GM12878 (cell line): ENCODE measurements around the gene TNK1. TPM values are rescaled to one million over a fixed set of nuclear protein-coding genes. Genes with fewer than 3 reads are reported as not detected.

Experiments
- ATF7 ChIP-seq: fragments of 450-650 bp; IDR thresholded peaks from 2 replicates; pipeline ENCODE4 v1.6.1; 2016; ENCODE audit warnings: low read depth, mild to moderate bottlenecking
- BACH1 ChIP-seq: fragments of 450-650 bp; IDR thresholded peaks from 2 replicates; pipeline ENCODE4 v1.6.1; 2017; ENCODE audit warnings: mild to moderate bottlenecking, borderline replicate concordance
- CTCF ChIP-seq, 3 experiments: IDR thresholded peaks in 2 of 3; conservative IDR thresholded peaks in 1 of 3; 2 replicates each; pipeline ENCODE4 v1.5.1; 2011; ENCODE audit warnings: low read depth in 3 of 3, low read length in 3 of 3, mild to moderate bottlenecking in 3 of 3, control low read depth in 2 of 3, moderate library complexity in 2 of 3, inconsistent platforms in 1 of 3, mixed read lengths in 1 of 3; ENCODE audit not compliant: control insufficient read depth in 2 of 3, insufficient read depth in 1 of 3; ENCODE audit errors: extremely low read depth in 1 of 3
- ESRRA ChIP-seq: IDR thresholded peaks from 2 replicates; pipeline ENCODE4 v1.6.1; 2012; ENCODE audit warnings: mild to moderate bottlenecking, low read length, improper control_type of control experiment
- ETV6 ChIP-seq, 2 experiments: fragments of 450-650 bp in 1 of 2; IDR thresholded peaks in 1 of 2; conservative IDR thresholded peaks in 1 of 2; 2 replicates each; pipeline ENCODE4 v1.6.1; 2014; ENCODE audit warnings: antibody characterized with exemption in 1 of 2, borderline replicate concordance in 1 of 2, low read depth in 1 of 2, mild to moderate bottlenecking in 1 of 2, moderate library complexity in 1 of 2
- HDAC2 ChIP-seq: fragments of 200-600 bp; sonication (generic); IDR thresholded peaks from 2 replicates; pipeline ENCODE4 v1.6.1; 2017
- MAX ChIP-seq: IDR thresholded peaks from 2 replicates; pipeline ENCODE4 v1.6.1; 2012; ENCODE audit warnings: low read depth, low read length, improper control_type of control experiment
- MEF2B ChIP-seq: fragments of 450-650 bp; IDR thresholded peaks from 2 replicates; pipeline ENCODE4 v1.6.1; 2018; ENCODE audit warnings: mild to moderate bottlenecking, moderate library complexity; ENCODE audit not compliant: partially characterized antibody, poor library complexity, severe bottlenecking
- NBN ChIP-seq: fragments of 450-650 bp; IDR thresholded peaks from 2 replicates; pipeline ENCODE4 v1.6.1; 2016
- NR2F1 ChIP-seq: fragments of 450-650 bp; conservative IDR thresholded peaks from 2 replicates; pipeline ENCODE4 v1.6.1; 2017; ENCODE audit warnings: mild to moderate bottlenecking
- NRF1 ChIP-seq: conservative IDR thresholded peaks from 2 replicates; pipeline ENCODE4 v1.6.1; 2011; ENCODE audit warnings: mild to moderate bottlenecking, low read depth, low read length, improper control_type of control experiment
- PKNOX1 ChIP-seq: fragments of 450-650 bp; IDR thresholded peaks from 2 replicates; pipeline ENCODE4 v1.6.1; 2016; ENCODE audit warnings: mild to moderate bottlenecking
- SP1 ChIP-seq: IDR thresholded peaks from one replicate; pipeline ENCODE4 v1.6.1; 2011; ENCODE audit warnings: low read depth, low read length
- STAT1 ChIP-seq: fragments of 450-650 bp; conservative IDR thresholded peaks from 2 replicates; pipeline ENCODE4 v1.6.1; 2014; ENCODE audit warnings: antibody characterized with exemption, mild to moderate bottlenecking
- SUPT20H ChIP-seq: IDR thresholded peaks from 2 replicates; pipeline ENCODE4 v1.6.1; 2011; ENCODE audit warnings: low read depth, mild to moderate bottlenecking, low read length, moderate library complexity, borderline replicate concordance; ENCODE audit not compliant: control insufficient read depth
- SUZ12 ChIP-seq: fragments of 200-600 bp; sonication (generic); IDR thresholded peaks from one replicate; pipeline ENCODE4 v1.6.1; 2018; ENCODE audit warnings: antibody characterized with exemption, mild to moderate bottlenecking; ENCODE audit not compliant: unreplicated experiment
- TCF7 ChIP-seq: IDR thresholded peaks from 2 replicates; pipeline ENCODE4 v1.6.1; 2014; ENCODE audit warnings: antibody characterized with exemption, borderline replicate concordance
- USF1 ChIP-seq: IDR thresholded peaks from 2 replicates; pipeline ENCODE4 v1.6.1; 2011; ENCODE audit warnings: borderline replicate concordance, low read depth, mild to moderate bottlenecking, moderate library complexity, mixed read lengths, low read length; ENCODE audit not compliant: insufficient read depth; ENCODE audit errors: extremely low read length
- ZBTB40 ChIP-seq: fragments of 450-650 bp; IDR thresholded peaks from 2 replicates; pipeline ENCODE4 v1.6.1; 2016; ENCODE audit warnings: mild to moderate bottlenecking, moderate library complexity, borderline replicate concordance
- ZNF24 ChIP-seq: fragments of 450-650 bp; IDR thresholded peaks from 2 replicates; pipeline ENCODE4 v1.6.1; 2017; ENCODE audit warnings: antibody characterized with exemption, mild to moderate bottlenecking
- ZNF622 ChIP-seq: fragments of 450-650 bp; IDR thresholded peaks from 2 replicates; pipeline ENCODE4 v1.6.1; 2017; ENCODE audit warnings: mild to moderate bottlenecking, inconsistent platforms
- ZZZ3 ChIP-seq: IDR thresholded peaks from 2 replicates; pipeline ENCODE4 v1.6.1; 2011; ENCODE audit warnings: low read depth; ENCODE audit not compliant: control insufficient read depth, insufficient read length
- polyA plus RNA-seq, 11 experiments: library from polyadenylated mRNA; depleted of rRNA in 4 of 11; unstranded in 6 of 11; stranded (reverse) in 5 of 11; fragments of >200 nt; fragmentation: Nextera tagmentation in 4 of 11; fragmentation: Illumina TruSeq in 1 of 11; extraction: Ambion mirVana in 4 of 11; extraction: Trizol in 1 of 11; gene quantifications; 1 replicate in 1 of 11; 2 replicates in 10 of 11; pipeline versions ENCODE4 v1.2.1 to v1.2.3, GENCODE V29; 2011 to 2016; ENCODE audit warnings: inconsistent platforms in 2 of 11, missing spikeins in 2 of 11, low read depth in 1 of 11
- total RNA-seq, 4 experiments: library from RNA; depleted of rRNA in 3 of 4; stranded (reverse); fragments of >200 nt in 3 of 4; fragmentation: Illumina TruSeq in 1 of 4; extraction: Trizol in 1 of 4; gene quantifications; 2 replicates each; pipeline versions ENCODE4 v1.2.1 to v1.2.3, GENCODE V29; 2013 to 2021

TNK1 gene
- total and polyA plus RNA-seq, 10 of the 15 experiments (the other 5 are each of a cell fraction or from before 2014, with no cell fraction given): 0.06 to 2.5 (median 0.70) TPM

GRCh38 chr17:7436556-7437368, 55.9 kb downstream of the TNK1 start (continued):
- TF ChIP-seq SUZ12: no peak
- TF ChIP-seq ETV6 (conservative IDR thresholded peaks at IDR 0.05 in 1 of 2, IDR thresholded peaks at IDR 0.05 in 1 of 2; ENCODE audit: borderline replicate concordance in 1 of 2, low read depth in 1 of 2): no peak
- TF ChIP-seq SP1: no peak
- TF ChIP-seq ZBTB40: no peak
- TF ChIP-seq ESRRA: no peak
- peak; percentile 93 for TF ChIP-seq ATF7
- no peak for TF ChIP-seq ZZZ3
- peak; percentile 65 to 98 (median 71); a peak in 4 of 6 replicates for TF ChIP-seq CTCF (IDR thresholded peaks at IDR 0.05 in 2 of 3, conservative IDR thresholded peaks at IDR 0.05 in 1 of 3; ENCODE audit: control insufficient read depth in 2 of 3, extremely low read depth in 1 of 3, insufficient read depth in 1 of 3, low read depth in 3 of 3, low read length in 3 of 3)
- peak; percentile 86 for TF ChIP-seq MAX
- no peak for TF ChIP-seq NRF1
- no peak for TF ChIP-seq STAT1
- TF ChIP-seq ZNF24: peak; percentile 62; the same call in 1 of the 2 replicates
- TF ChIP-seq BACH1: no peak; the same call in 1 of the 2 replicates
- TF ChIP-seq ZNF622: no peak
- peak; percentile 61; the same call in 1 of the 2 replicates for TF ChIP-seq NR2F1
- TF ChIP-seq USF1: no peak
- peak; percentile 11 for TF ChIP-seq MEF2B
- TF ChIP-seq TCF7: no peak
- peak; percentile 66 for TF ChIP-seq NBN
- TF ChIP-seq PKNOX1: no peak
- TF ChIP-seq SUPT20H: no peak
- TF ChIP-seq HDAC2: no peak
